ENCODE results near the gene RXFP2.

DNA sequence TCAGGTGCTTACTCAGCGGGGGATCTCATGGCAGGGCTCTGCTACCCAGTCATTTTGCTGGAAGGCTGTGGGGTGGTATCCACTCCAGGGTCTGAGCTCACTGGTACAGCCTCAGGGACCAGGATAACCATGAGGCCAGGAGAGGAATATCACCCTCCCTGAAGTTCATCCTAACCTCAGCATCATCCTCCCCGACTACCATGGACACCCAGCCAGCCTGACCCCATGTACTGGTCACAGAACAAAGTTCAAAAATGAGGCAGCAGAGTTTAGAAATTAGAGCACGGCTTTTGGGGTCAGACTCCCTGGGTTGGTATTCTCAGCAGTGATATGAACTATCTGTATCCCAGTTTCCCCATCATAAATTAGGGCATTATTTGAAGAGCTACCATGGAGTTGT lies 35.5 kb upstream of the RXFP2 start:
- TF ChIP-seq, protein P1, sequence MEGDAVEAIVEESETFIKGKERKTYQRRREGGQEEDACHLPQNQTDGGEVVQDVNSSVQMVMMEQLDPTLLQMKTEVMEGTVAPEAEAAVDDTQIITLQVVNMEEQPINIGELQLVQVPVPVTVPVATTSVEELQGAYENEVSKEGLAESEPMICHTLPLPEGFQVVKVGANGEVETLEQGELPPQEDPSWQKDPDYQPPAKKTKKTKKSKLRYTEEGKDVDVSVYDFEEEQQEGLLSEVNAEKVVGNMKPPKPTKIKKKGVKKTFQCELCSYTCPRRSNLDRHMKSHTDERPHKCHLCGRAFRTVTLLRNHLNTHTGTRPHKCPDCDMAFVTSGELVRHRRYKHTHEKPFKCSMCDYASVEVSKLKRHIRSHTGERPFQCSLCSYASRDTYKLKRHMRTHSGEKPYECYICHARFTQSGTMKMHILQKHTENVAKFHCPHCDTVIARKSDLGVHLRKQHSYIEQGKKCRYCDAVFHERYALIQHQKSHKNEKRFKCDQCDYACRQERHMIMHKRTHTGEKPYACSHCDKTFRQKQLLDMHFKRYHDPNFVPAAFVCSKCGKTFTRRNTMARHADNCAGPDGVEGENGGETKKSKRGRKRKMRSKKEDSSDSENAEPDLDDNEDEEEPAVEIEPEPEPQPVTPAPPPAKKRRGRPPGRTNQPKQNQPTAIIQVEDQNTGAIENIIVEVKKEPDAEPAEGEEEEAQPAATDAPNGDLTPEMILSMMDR (IDR thresholded peaks at IDR 0.05), result no peak
- no peak for TF ChIP-seq POLR2A (IDR thresholded peaks at IDR 0.05)
